OCI-LY7 (cell line): ENCODE results near the gene TMSB15C. TPM values are rescaled to one million over a fixed set of nuclear protein-coding genes. Genes with fewer than 3 reads are reported as not detected.
"Not testable (repeated sequence)": the region's sequence is repeated elsewhere in the genome, so short reads cannot be mapped to it uniquely, and the experiment has no call there.

Experiments
- BruUV-seq: library from RNA; stranded (reverse); fragments of 400-500 nt; replicated peaks from 2 replicates; lab custom pipeline; 2021; lab: Mats Ljungman, UMichigan
- CTCF ChIA-PET: fragments of 300-600 bp; sonication (Branson Sonifier 250); formaldehyde crosslinking; loops from one replicate; lab custom pipeline; 2022; ENCODE audit warnings: antibody characterized with exemption; ENCODE audit not compliant: unreplicated experiment; lab: Charles Lee
- POLR2A ChIA-PET: fragments of 300-600 bp; sonication (Branson Sonifier 250); formaldehyde crosslinking; loops from one replicate; lab custom pipeline; 2022; ENCODE audit warnings: antibody characterized with exemption; lab: Charles Lee
- DNase-seq: peaks from one replicate; pipeline ENCODE4 v3.0.0-alpha.2; 2015; ENCODE audit warnings: low spot score
- H2AFZ ChIP-seq: fragments of 200-600 bp; sonication (generic), shearing (Covaris generic); 2 replicates; pipeline ENCODE4 v1.6.1; 2014; ENCODE audit warnings: mild to moderate bottlenecking, antibody characterized with exemption, low read length, moderate library complexity
- H3K27ac ChIP-seq: fragments of 200-600 bp; sonication (generic); 2 replicates; pipeline ENCODE4 v1.5.1; 2014; ENCODE audit warnings: mixed run types, low read depth, mild to moderate bottlenecking, moderate library complexity, low read length, inconsistent platforms; ENCODE audit not compliant: poor library complexity, severe bottlenecking
- H3K36me3 ChIP-seq: fragments of 200-600 bp; sonication (generic); 2 replicates; pipeline ENCODE4 v1.6.1; 2014; ENCODE audit warnings: mild to moderate bottlenecking, antibody characterized with exemption, low read length, moderate library complexity, mixed read lengths; ENCODE audit not compliant: insufficient read depth
- H3K4me1 ChIP-seq: fragments of 200-600 bp; sonication (generic); 2 replicates; pipeline ENCODE4 v1.5.1; 2014; ENCODE audit warnings: mild to moderate bottlenecking, low read length; ENCODE audit not compliant: insufficient read depth, poor library complexity, severe bottlenecking
- H3K4me2 ChIP-seq: fragments of 200-600 bp; sonication (generic); 2 replicates; pipeline ENCODE4 v1.6.1; 2014; ENCODE audit warnings: mild to moderate bottlenecking, low read length
- H3K4me3 ChIP-seq: fragments of 200-600 bp; sonication (generic); 2 replicates; pipeline ENCODE4 v1.5.1; 2014; ENCODE audit warnings: mild to moderate bottlenecking, low read depth, low read length; ENCODE audit not compliant: poor library complexity, severe bottlenecking
- H3K79me2 ChIP-seq: fragments of 200-600 bp; sonication (generic); 2 replicates; pipeline ENCODE4 v1.6.1; 2016; ENCODE audit warnings: low read depth, mild to moderate bottlenecking, low read length, moderate library complexity, mixed read lengths; ENCODE audit not compliant: insufficient read depth
- H3K9me2 ChIP-seq: fragments of 200-600 bp; sonication (generic); 2 replicates; pipeline ENCODE4 v1.6.1; 2016; ENCODE audit warnings: mild to moderate bottlenecking, low read length, mixed read lengths; ENCODE audit not compliant: insufficient read depth
- H3K9me3 ChIP-seq: fragments of 200-600 bp; sonication (generic); 2 replicates; pipeline ENCODE4 v1.6.1; 2014; ENCODE audit warnings: mild to moderate bottlenecking, mixed run types, low read length, mixed read lengths
- H4K20me1 ChIP-seq: fragments of 200-600 bp; sonication (generic); 2 replicates; pipeline ENCODE4 v1.6.1; 2014; ENCODE audit warnings: mild to moderate bottlenecking, antibody characterized with exemption, low read length, moderate library complexity, mixed read lengths; ENCODE audit not compliant: insufficient read depth
- EZH2phosphoT487 ChIP-seq: fragments of 200-600 bp; sonication (generic); IDR thresholded peaks from 2 replicates; pipeline ENCODE4 v1.6.1; 2018; ENCODE audit warnings: low read depth, borderline replicate concordance, mild to moderate bottlenecking, mixed run types, antibody characterized with exemption, low read length, moderate library complexity, mixed read lengths
- intact Hi-C: fragments of 100-400 bp; cut with micrococcal nuclease; formaldehyde crosslinking; loops from one replicate; pipeline ENCODE4 v1.10.0; 2022; ENCODE audit not compliant: unreplicated experiment
- total RNA-seq, 2 experiments: library from RNA; depleted of rRNA in 1 of 2; stranded (reverse); fragments of >200 nt in 1 of 2; shearing (Covaris generic) in 1 of 2; gene quantifications; 2 replicates each; pipeline ENCODE4 v1.2.3, GENCODE V29; 2014 to 2022
- TF ChIP-seq, protein P1 (sequence below): fragments of 200-600 bp; sonication (generic); conservative IDR thresholded peaks from 2 replicates; pipeline ENCODE4 v1.5.1; 2014; ENCODE audit warnings: mild to moderate bottlenecking, antibody characterized with exemption, low read length, moderate library complexity, mixed read lengths

The TMSB15C gene
- total RNA-seq, 2 experiments from 2014 or later = 5.4 to 9.0 TPM

GRCh38 chrX:104084534-104085277 is 8.7 kb upstream of the TMSB15C start:
- Histone ChIP-seq H3K4me1 (no peaks in the 10 kb centered on the region), H3K9me3 (no peaks in the 10 kb centered on the region), H2AFZ (no peak overlapping the region), H3K9me2 (no peaks in the 10 kb centered on the region), H3K4me3 (no peak overlapping the region), H3K4me2 (no peak overlapping the region), H3K79me2 (no peaks in the 10 kb centered on the region), H3K36me3 (no peaks in the 10 kb centered on the region), H4K20me1 (no peaks in the 10 kb centered on the region), H3K27ac (no peak overlapping the region)
- ChIA-PET POLR2A (no interaction called here), CTCF (no interaction called here)
- intact Hi-C loops = no loop called here
- no TSS peak for BruUV-seq
- TF ChIP-seq, protein P1, sequence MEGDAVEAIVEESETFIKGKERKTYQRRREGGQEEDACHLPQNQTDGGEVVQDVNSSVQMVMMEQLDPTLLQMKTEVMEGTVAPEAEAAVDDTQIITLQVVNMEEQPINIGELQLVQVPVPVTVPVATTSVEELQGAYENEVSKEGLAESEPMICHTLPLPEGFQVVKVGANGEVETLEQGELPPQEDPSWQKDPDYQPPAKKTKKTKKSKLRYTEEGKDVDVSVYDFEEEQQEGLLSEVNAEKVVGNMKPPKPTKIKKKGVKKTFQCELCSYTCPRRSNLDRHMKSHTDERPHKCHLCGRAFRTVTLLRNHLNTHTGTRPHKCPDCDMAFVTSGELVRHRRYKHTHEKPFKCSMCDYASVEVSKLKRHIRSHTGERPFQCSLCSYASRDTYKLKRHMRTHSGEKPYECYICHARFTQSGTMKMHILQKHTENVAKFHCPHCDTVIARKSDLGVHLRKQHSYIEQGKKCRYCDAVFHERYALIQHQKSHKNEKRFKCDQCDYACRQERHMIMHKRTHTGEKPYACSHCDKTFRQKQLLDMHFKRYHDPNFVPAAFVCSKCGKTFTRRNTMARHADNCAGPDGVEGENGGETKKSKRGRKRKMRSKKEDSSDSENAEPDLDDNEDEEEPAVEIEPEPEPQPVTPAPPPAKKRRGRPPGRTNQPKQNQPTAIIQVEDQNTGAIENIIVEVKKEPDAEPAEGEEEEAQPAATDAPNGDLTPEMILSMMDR = no peak
- no peak for TF ChIP-seq EZH2phosphoT487
- DNase-seq = no peak

DNA sequence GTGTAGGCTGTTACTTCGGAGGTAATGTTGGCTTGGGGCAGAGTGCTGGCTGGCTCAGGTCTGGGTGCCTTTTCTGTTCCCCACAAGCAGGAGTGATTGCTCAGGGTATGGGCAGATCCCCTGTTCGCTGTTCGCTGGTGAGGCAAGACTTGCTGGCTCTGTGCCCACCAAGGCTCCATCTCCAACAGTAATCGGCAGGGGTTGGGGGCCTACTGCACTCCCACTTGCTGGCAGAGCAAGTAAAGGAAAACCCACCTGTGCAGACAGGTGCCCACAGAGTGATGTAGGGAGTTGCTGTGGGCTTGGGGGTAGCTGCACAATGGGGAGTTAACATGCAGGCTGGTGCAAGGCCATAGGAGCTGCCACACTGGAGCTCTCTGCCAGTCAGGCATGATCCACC is 8.0 kb upstream of the TMSB15C start:
- Histone ChIP-seq H3K79me2 (no peaks in the 10 kb centered on the region), H3K4me3 (no peak overlapping the region), H2AFZ (no peak overlapping the region), H3K9me3 (no peaks in the 10 kb centered on the region), H3K4me2 (no peak overlapping the region), H3K27ac (no peak overlapping the region), H3K9me2 (no peaks in the 10 kb centered on the region), H3K4me1 (no peaks in the 10 kb centered on the region), H4K20me1 (no peaks in the 10 kb centered on the region), H3K36me3 (no peaks in the 10 kb centered on the region)
- BruUV-seq = no TSS peak
- ChIA-PET CTCF (no interaction called here), POLR2A (no interaction called here)
- DNase-seq = no peak
- TF ChIP-seq, protein P1 = no peak
- TF ChIP-seq EZH2phosphoT487 = no peak
- intact Hi-C loops = no loop called here

- BruUV-seq, H4K20me1 ChIP-seq, H3K4me1 ChIP-seq, H3K9me2 ChIP-seq, intact Hi-C loops, H3K9me3 ChIP-seq, H3K36me3 ChIP-seq, CTCF ChIA-PET, H3K4me3 ChIP-seq, H3K4me2 ChIP-seq, POLR2A ChIA-PET, H3K27ac ChIP-seq, H3K79me2 ChIP-seq, H2AFZ ChIP-seq, DNase-seq: not testable (repeated sequence)
Observed at GRCh38 chrX:104077854-104078253, 1.8 kb upstream of the TMSB15C start.

DNA sequence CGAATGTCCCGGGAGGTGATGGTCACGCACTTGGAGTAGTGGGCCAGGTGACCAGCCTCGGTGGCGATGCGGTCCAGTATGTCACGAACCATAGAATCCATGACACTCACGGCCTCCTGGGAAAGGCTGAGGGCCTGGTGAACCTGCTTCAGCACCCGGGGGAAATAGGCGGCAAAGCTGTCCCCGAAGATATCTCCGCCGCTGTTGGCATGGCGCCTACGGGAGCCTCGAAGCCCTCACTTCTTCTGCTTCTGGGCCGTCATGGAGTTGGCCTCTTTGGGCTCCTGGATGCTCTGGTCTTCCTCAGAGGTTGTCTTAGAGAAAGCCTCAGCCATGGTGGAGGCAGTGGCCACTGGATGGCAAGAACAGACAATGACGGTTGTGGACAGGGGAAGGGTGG is 13.4 kb downstream of the TMSB15C start:
- BruUV-seq, intact Hi-C loops: not testable (repeated sequence)

DNA sequence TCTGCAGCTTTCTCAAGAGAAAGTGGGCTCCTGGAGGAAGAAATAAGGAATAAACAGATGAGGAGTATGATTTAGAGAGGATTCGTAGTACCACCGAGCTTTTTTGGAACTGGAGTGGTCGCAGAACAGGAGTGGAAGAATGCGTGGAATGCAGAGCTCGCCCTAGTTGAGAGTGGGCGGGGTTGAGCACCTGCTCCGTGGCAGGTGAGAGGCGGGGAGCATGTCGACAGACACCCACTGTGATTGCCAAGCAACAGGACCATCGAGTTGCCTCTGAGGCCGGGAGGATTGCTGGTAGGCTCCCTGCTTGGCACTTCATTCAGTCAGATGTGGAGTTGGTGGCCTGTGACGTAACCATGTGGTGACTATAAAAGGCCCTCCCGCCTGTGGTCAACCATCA is 21.1 kb downstream of the TMSB15C start:
- H3K4me2 ChIP-seq, H3K79me2 ChIP-seq, H3K9me3 ChIP-seq, H3K36me3 ChIP-seq, H2AFZ ChIP-seq, H4K20me1 ChIP-seq, H3K4me3 ChIP-seq, BruUV-seq, H3K9me2 ChIP-seq, CTCF ChIA-PET, POLR2A ChIA-PET, intact Hi-C loops, H3K27ac ChIP-seq, H3K4me1 ChIP-seq, DNase-seq: not testable (repeated sequence)

More for the DNA sequence above, 13.4 kb downstream of the TMSB15C start:
- H3K36me3 ChIP-seq, H3K4me2 ChIP-seq, POLR2A ChIA-PET, H3K79me2 ChIP-seq, H3K4me3 ChIP-seq, H3K9me3 ChIP-seq, H2AFZ ChIP-seq, DNase-seq, H3K4me1 ChIP-seq, CTCF ChIA-PET, H3K9me2 ChIP-seq, H3K27ac ChIP-seq, H4K20me1 ChIP-seq: not testable (repeated sequence)
